Adrenal gland (tissue), 5 donors: ENCODE measurements around the gene AUTS2.

Experiments
- CTCF ChIP-seq, 6 experiments: fragments of 450-650 bp in 4 of 6; fragments of 200-600 bp in 2 of 6; sonication (generic) in 1 of 6; IDR thresholded peaks; 1 replicate in 5 of 6; 2 replicates in 1 of 6; pipeline versions ENCODE4 v1.5.1 to v1.8.0; 2016 to 2021; ENCODE audit warnings: antibody characterized with exemption in 6 of 6, mild to moderate bottlenecking in 2 of 6, moderate library complexity in 1 of 6
- POLR2A ChIP-seq, 2 donors: fragments of 450-650 bp; IDR thresholded peaks; one replicate each; pipeline ENCODE4 v1.6.1; 2017; ENCODE audit warnings: antibody characterized with exemption in 2 of 2, mild to moderate bottlenecking in 2 of 2, moderate library complexity in 1 of 2
- donor health status: DM: no; HTN: no; CAD: no.

GRCh38 chr7:69772718-69773436, 174.6 kb downstream of the AUTS2 start:
- TF ChIP-seq CTCF (IDR thresholded peaks at IDR 0.05) (no peak), POLR2A (IDR thresholded peaks at IDR 0.05) (no peak)
